ENCODE measurements around the gene CCDC154.

The CCDC154 gene

DNA sequence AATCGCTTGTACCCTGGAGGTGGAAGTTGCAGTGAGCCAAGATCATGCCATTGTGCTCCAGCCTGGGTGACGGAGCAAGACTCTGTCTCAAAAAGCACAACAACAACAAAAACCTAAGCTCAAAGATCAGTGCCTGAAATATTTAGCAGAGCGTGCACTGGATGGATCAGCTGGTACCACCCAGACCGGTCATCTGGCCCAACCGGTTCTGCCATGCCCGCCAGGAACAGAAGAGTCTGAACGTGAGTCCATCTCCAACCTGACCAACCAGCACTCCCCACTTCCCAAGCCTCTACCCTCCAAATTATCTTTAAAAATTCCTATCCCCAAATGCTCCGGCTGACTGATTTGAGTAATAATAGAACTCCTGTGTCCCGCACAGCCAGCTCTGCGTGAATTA, 22.3 kb downstream of the CCDC154 start:
- no peak for DNase-seq (ENCODE audit: low read depth)
- no peak overlapping the region for H3K4me3 ChIP-seq (ENCODE audit: control insufficient read depth, low read depth, low read length)
- TF ChIP-seq CTCF (conservative IDR thresholded peaks at IDR 0.05; ENCODE audit: control insufficient read depth, insufficient read depth, low read depth, low read length), result no peak

GRCh38 chr16:1420111-1420539, 24.2 kb downstream of the CCDC154 start:
- TF ChIP-seq CTCF (conservative IDR thresholded peaks at IDR 0.05; ENCODE audit: control insufficient read depth, insufficient read depth, low read depth, low read length), result no peak
- H3K4me3 ChIP-seq (ENCODE audit: control insufficient read depth, low read depth, low read length), result peak overlapping the region; percentile 97
- DNase-seq (ENCODE audit: low read depth), result no peak

DNA sequence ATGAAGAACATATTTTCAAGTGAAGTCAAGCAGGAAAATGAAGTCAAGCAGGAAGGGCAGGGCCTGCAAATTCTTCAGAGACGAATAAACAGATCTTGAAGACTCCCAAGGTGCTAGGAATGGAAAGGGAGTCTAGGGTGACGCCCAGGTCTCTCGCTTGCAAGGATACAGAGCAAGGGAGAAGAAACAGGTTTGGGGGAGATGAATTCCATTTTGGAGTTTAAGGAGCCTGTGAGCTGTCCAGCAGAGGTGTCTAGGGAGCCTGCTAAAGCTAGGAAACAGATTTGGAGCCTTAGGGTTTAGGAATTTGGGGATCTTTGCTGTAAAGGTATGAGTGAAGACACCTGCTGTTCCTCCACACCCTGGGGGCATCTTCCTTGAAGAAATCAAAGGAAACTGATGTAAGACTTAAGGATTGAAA, 27.8 kb downstream of the CCDC154 start:
- no peak for DNase-seq (ENCODE audit: low read depth)
- no peak overlapping the region for H3K4me3 ChIP-seq (ENCODE audit: control insufficient read depth, low read depth, low read length)
- no peak for TF ChIP-seq CTCF (conservative IDR thresholded peaks at IDR 0.05; ENCODE audit: control insufficient read depth, insufficient read depth, low read depth, low read length)

DNA sequence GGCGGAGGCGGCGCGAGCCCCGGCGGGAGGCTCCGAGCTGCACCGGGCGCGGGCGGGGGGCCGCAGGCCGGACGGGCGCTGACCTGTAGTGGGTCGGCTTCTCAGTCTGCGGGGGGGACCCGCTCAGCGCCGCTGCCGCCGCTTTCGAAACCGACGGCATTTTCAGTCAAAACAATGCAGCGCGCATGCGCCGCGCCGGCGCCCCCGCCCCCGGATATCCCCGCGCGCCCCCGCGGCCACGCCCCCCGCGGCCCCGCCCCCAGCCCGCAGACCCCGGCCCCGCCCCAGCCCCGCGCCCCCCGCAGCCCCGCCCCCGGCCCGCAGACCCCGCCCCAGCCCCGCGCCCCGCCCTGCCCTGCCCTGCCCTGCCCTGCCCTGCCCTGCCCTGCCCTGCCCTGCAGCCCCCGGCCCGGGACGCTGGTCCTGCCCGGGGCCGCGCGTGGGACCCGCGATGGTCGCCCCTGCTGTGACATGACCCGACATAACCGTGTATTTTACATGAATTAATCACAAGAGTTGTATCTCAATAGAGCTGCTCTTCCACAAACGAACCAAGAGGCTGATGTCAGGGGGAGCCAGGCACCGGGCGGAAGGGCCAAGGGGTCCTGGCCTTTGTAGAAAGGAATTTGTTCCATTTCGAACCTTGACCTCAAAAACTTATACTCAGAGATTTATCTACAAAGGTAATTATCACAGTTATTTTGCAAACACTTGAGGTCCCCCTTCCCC, 29.7 kb downstream of the CCDC154 start, which contains the start of gene UNKL:
Gene UNKL (minus strand): TSS at position 173 of the 729 bp plus-strand sequence. CDS start 13 bp downstream, at position 160.
- DNase-seq (ENCODE audit: low read depth), result peak; percentile 35
- H3K4me3 ChIP-seq (ENCODE audit: control insufficient read depth, low read depth, low read length), result peak within 1 kb of the TSS; percentile 63
- TF ChIP-seq CTCF (conservative IDR thresholded peaks at IDR 0.05; ENCODE audit: control insufficient read depth, insufficient read depth, low read depth, low read length), result no peak

GRCh38 chr16:1413684-1414531, 30.4 kb downstream of the CCDC154 start:
- TF ChIP-seq CTCF (conservative IDR thresholded peaks at IDR 0.05; ENCODE audit: control insufficient read depth, insufficient read depth, low read depth, low read length), result no peak
- DNase-seq (ENCODE audit: low read depth), result peak; percentile 41
- H3K4me3 ChIP-seq (ENCODE audit: control insufficient read depth, low read depth, low read length), result peak overlapping the region; percentile 63

- no peak overlapping the region for H3K4me3 ChIP-seq (ENCODE audit: control insufficient read depth, low read depth, low read length)
- DNase-seq (ENCODE audit: low read depth), result no peak
- no peak for TF ChIP-seq CTCF (conservative IDR thresholded peaks at IDR 0.05; ENCODE audit: control insufficient read depth, insufficient read depth, low read depth, low read length)
Measured at GRCh38 chr16:1412847-1413246, 31.5 kb downstream of the CCDC154 start.
